GM23338 (cell line): ENCODE data around the gene GRAMD4. TPM values are rescaled to one million over a fixed set of nuclear protein-coding genes. Genes with fewer than 3 reads are reported as not detected.

ENCODE experiments used
- ATAC-seq: fragments of 200-7000 bp; cut with Tn5 transposase; 3 replicates; pipeline ENCODE4 v1.9.1; 2020
- DNase-seq: peaks from one replicate; pipeline ENCODE4 v3.0.0-alpha.2; 2015; ENCODE audit warnings: low spot score
- H2AFZ ChIP-seq: fragments of 200-600 bp; sonication (generic); 2 replicates; pipeline ENCODE4 v1.8.0; 2016; ENCODE audit warnings: antibody characterized with exemption, mild to moderate bottlenecking, moderate library complexity
- H3F3A ChIP-seq: fragments of 200-600 bp; sonication (generic); replicated peaks from 2 replicates; pipeline ENCODE4 v1.8.0; 2017; ENCODE audit warnings: antibody characterized with exemption, mixed run types, low read depth
- H3K27ac ChIP-seq: fragments of 200-600 bp; sonication (generic); 2 replicates; pipeline ENCODE4 v1.6.1; 2016; ENCODE audit warnings: low read depth
- H3K27me3 ChIP-seq: fragments of 200-600 bp; sonication (generic); 2 replicates; pipeline ENCODE4 v1.8.0; 2016; ENCODE audit warnings: mild to moderate bottlenecking, mixed run types, moderate library complexity; ENCODE audit not compliant: insufficient read depth
- H3K36me3 ChIP-seq: fragments of 200-600 bp; sonication (generic); 2 replicates; pipeline ENCODE4 v1.8.0; 2016; ENCODE audit warnings: mild to moderate bottlenecking; ENCODE audit not compliant: insufficient read depth
- H3K4me1 ChIP-seq: fragments of 200-600 bp; sonication (generic); 2 replicates; pipeline ENCODE4 v1.8.0; 2016; ENCODE audit warnings: mild to moderate bottlenecking, moderate library complexity; ENCODE audit not compliant: insufficient read depth
- H3K4me2 ChIP-seq: fragments of 200-600 bp; sonication (generic); 2 replicates; pipeline ENCODE4 v1.7.1; 2017; ENCODE audit warnings: mixed run types
- H3K4me3 ChIP-seq: fragments of 200-600 bp; sonication (generic); 2 replicates; pipeline ENCODE4 v1.6.1; 2016; ENCODE audit warnings: mixed run types
- H3K79me2 ChIP-seq: fragments of 200-600 bp; sonication (generic); replicated peaks from 2 replicates; pipeline ENCODE4 v1.8.0; 2017; ENCODE audit warnings: mild to moderate bottlenecking; ENCODE audit not compliant: insufficient read depth
- H3K9me2 ChIP-seq: fragments of 200-600 bp; sonication (generic); 2 replicates; pipeline ENCODE4 v1.8.0; 2017; ENCODE audit not compliant: insufficient read depth
- H4K20me1 ChIP-seq: fragments of 200-600 bp; sonication (generic); replicated peaks from 2 replicates; pipeline ENCODE4 v1.8.0; 2017; ENCODE audit warnings: mild to moderate bottlenecking; ENCODE audit not compliant: insufficient read depth
- H3K27ac Mint-ChIP-seq: 2 replicates; pipeline ENCODE4 v1.8.0; 2020; ENCODE audit warnings: inconsistent platforms, mild to moderate bottlenecking, moderate library complexity, mixed read lengths
- H3K27me3 Mint-ChIP-seq: 3 replicates; pipeline ENCODE4 v1.8.0; 2022; ENCODE audit warnings: low read depth, mild to moderate bottlenecking, moderate library complexity, mixed read lengths, inconsistent platforms; ENCODE audit not compliant: insufficient read depth, poor library complexity
- H3K36me3 Mint-ChIP-seq: 3 replicates; pipeline ENCODE4 v1.8.0; 2021; ENCODE audit warnings: low read depth, mild to moderate bottlenecking, inconsistent platforms, moderate library complexity, mixed read lengths
- H3K4me1 Mint-ChIP-seq: 3 replicates; pipeline ENCODE4 v1.8.0; 2020; ENCODE audit warnings: mild to moderate bottlenecking, inconsistent platforms, mixed read lengths
- H3K4me3 Mint-ChIP-seq: 3 replicates; pipeline ENCODE4 v1.8.0; 2021; ENCODE audit warnings: moderate library complexity, mild to moderate bottlenecking, inconsistent platforms, mixed read lengths
- H3K9me3 Mint-ChIP-seq: 3 replicates; pipeline ENCODE4 v1.8.0; 2020; ENCODE audit warnings: moderate library complexity, mild to moderate bottlenecking, inconsistent platforms, mixed read lengths
- CREB1 ChIP-seq: fragments of 250-450 bp; sonication (Bioruptor Pico); IDR thresholded peaks from 2 replicates; pipeline ENCODE4 v1.5.0; 2020; ENCODE audit warnings: low read depth, mild to moderate bottlenecking, moderate library complexity
- CTCF ChIP-seq, 2 experiments: fragments of 200-600 bp in 1 of 2; sonication (generic) in 1 of 2; conservative IDR thresholded peaks; 2 replicates each; pipeline versions ENCODE4 v1.5.1 to v1.6.1; 2016 to 2017; ENCODE audit warnings: antibody characterized with exemption in 2 of 2, low read depth in 2 of 2, mild to moderate bottlenecking in 2 of 2, moderate library complexity in 1 of 2
- ETS1 ChIP-seq: IDR thresholded peaks from 2 replicates; pipeline ENCODE4 v1.6.1; 2016; ENCODE audit warnings: antibody characterized with exemption
- EZH2 ChIP-seq: fragments of 200-600 bp; sonication (generic); IDR thresholded peaks from one replicate; pipeline ENCODE4 v1.8.0; 2017; ENCODE audit warnings: antibody characterized with exemption, mild to moderate bottlenecking, low read depth; ENCODE audit not compliant: unreplicated experiment
- EZH2phosphoT487 ChIP-seq: fragments of 200-600 bp; sonication (generic); IDR thresholded peaks from one replicate; pipeline ENCODE4 v1.8.1; 2018; ENCODE audit warnings: antibody characterized with exemption; ENCODE audit not compliant: unreplicated experiment
- JUNB ChIP-seq: IDR thresholded peaks from one replicate; pipeline ENCODE4 v1.6.1; 2016; ENCODE audit warnings: antibody characterized with exemption; ENCODE audit not compliant: unreplicated experiment
- NANOG ChIP-seq: IDR thresholded peaks from 2 replicates; pipeline ENCODE4 v1.6.1; 2016; ENCODE audit warnings: antibody characterized with exemption, borderline replicate concordance
- POLR2AphosphoS5 ChIP-seq: IDR thresholded peaks from 2 replicates; pipeline ENCODE4 v1.6.1; 2016; ENCODE audit warnings: antibody characterized with exemption, low read depth
- REST ChIP-seq: IDR thresholded peaks from one replicate; pipeline ENCODE4 v1.6.1; 2018; ENCODE audit warnings: antibody characterized with exemption; ENCODE audit not compliant: unreplicated experiment
- STAT1 ChIP-seq: IDR thresholded peaks from one replicate; pipeline ENCODE4 v1.6.1; 2016; ENCODE audit warnings: antibody characterized with exemption; ENCODE audit not compliant: unreplicated experiment
- ZNF114 ChIP-seq: fragments of 250-450 bp; sonication (Bioruptor Pico); IDR thresholded peaks from 2 replicates; pipeline ENCODE4 v1.5.0; 2020; ENCODE audit warnings: mild to moderate bottlenecking, moderate library complexity
- ZNF331 ChIP-seq: fragments of 250-450 bp; sonication (Bioruptor Pico); IDR thresholded peaks from 2 replicates; pipeline ENCODE4 v1.5.0; 2020; ENCODE audit warnings: low read depth, mild to moderate bottlenecking, moderate library complexity
- ZNF462 ChIP-seq: fragments of 250-450 bp; sonication (Bioruptor Pico); IDR thresholded peaks from 2 replicates; pipeline ENCODE4 v1.5.0; 2020; ENCODE audit warnings: mild to moderate bottlenecking, moderate library complexity
- polyA plus RNA-seq: library from polyadenylated mRNA; unstranded; fragments of >200 nt; fragmentation: Nextera tagmentation; extraction: Ambion mirVana; gene quantifications from 2 replicates; pipeline ENCODE4 v1.2.1, GENCODE V29; 2016
- total RNA-seq: library from RNA; depleted of rRNA; stranded (reverse); fragments of >200 nt; shearing (Covaris generic); gene quantifications from 2 replicates; pipeline ENCODE4 v1.2.3, GENCODE V29; 2014

Gene GRAMD4
- total and polyA plus RNA-seq, 2 experiments from 2014 or later: 2.7 to 81.8 TPM

GRCh38 chr22:46663436-46664100, 43.4 kb downstream of the GRAMD4 start:
- no peaks in the 10 kb centered on the region for H4K20me1 ChIP-seq
- no peak overlapping the region for H2AFZ ChIP-seq
- H3K27me3 Mint-ChIP-seq: peaks cover 5% of the 10 kb centered on the region
- H3K36me3 ChIP-seq: no peaks in the 10 kb centered on the region
- H3K4me1 Mint-ChIP-seq: peaks cover 17% of the 10 kb centered on the region; the same call in 2 of the 3 replicates
- no peaks in the 10 kb centered on the region for H3K9me2 ChIP-seq
- H3K27me3 ChIP-seq: no peaks in the 10 kb centered on the region
- no peak overlapping the region for H3K27ac ChIP-seq
- no peaks in the 10 kb centered on the region for H3K36me3 Mint-ChIP-seq
- H3K9me3 Mint-ChIP-seq: no peaks in the 10 kb centered on the region
- H3K27ac Mint-ChIP-seq: no peak overlapping the region
- H3F3A ChIP-seq: no peaks in the 10 kb centered on the region
- no peak overlapping the region for H3K4me2 ChIP-seq
- no peak overlapping the region for H3K4me3 ChIP-seq
- DNase-seq (no peak), ATAC-seq (no peak)
- no peaks in the 10 kb centered on the region for H3K4me1 ChIP-seq
- no peaks in the 10 kb centered on the region for H3K79me2 ChIP-seq
- no peak overlapping the region for H3K4me3 Mint-ChIP-seq
- TF ChIP-seq CTCF (conservative IDR thresholded peaks at IDR 0.05; ENCODE audit: low read depth in 2 of 2): no peak
- no peak for TF ChIP-seq REST
- TF ChIP-seq ETS1: no peak
- no peak for TF ChIP-seq EZH2phosphoT487
- TF ChIP-seq EZH2: no peak
- no peak for TF ChIP-seq POLR2AphosphoS5
- TF ChIP-seq CREB1 (CRISPR knock-in tag): no peak
- TF ChIP-seq ZNF331 (CRISPR knock-in tag): no peak
- no peak for TF ChIP-seq STAT1
- no peak for TF ChIP-seq JUNB
- no peak for TF ChIP-seq ZNF462 (CRISPR knock-in tag)
- TF ChIP-seq NANOG: no peak
- no peak for TF ChIP-seq ZNF114 (CRISPR knock-in tag)
